22Rv1 (cell line): Measurements from ENCODE around the gene TPST2.

Experiments
- H3K27ac ChIP-seq: fragments of 450-650 bp; 2 replicates; pipeline ENCODE4 v1.5.1; 2017
- ZFX ChIP-seq: fragments of 450-650 bp; IDR thresholded peaks from 2 replicates; pipeline ENCODE4 v1.6.1; 2017; ENCODE audit warnings: antibody characterized with exemption, borderline replicate concordance
- TF ChIP-seq, protein P1 (sequence below): fragments of 450-650 bp; IDR thresholded peaks from 2 replicates; pipeline ENCODE4 v1.5.1; 2017; ENCODE audit warnings: mild to moderate bottlenecking

Gene TPST2

DNA sequence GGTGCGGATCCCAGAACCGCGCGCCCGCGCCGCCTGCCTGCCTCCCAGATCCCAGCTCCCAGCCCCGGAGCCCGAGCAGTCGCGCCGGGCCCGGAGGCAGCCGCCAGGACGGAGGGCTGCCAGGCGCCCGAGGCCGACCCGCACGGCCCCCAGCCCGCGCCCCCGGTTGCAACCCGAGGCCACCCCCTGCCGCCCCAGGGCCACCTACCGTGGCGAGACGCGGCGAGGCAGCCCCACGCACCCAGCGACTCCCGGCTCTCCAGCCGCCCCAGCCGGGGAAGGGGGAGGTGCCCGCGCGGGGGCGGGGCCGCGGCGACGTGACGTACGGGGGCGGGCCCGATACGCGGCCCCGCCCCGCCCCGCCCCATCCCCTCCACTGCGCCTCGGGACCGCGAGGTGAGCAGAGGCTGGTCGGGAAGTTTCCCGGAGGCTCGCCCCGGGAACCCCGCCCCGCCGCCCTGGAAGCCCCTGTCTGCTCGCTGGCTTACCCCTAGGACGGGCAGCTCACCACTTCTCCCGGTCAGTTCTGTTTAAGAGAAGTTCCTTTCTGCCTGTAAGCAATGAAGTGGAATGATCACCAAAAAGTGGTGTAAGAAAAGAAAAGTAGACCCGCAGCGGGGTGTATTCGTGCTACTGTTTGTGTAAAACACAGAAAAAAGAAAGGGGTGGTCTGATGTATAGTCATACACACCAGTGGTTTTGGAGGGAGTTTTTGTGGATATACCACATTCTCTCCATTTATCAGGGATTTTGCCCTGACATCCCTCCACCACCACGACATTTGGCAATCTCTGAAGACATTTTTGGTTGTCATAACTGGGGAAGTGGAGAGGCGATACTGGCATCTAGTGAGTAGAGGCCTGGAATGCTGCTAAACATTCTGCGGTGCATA lies at the start of gene TPST2:
TSS of gene TPST2 (minus strand) at position 288 of the 892 bp plus-strand sequence. CDS start 48,502 bp downstream, outside the sequence.
- H3K27ac ChIP-seq = no peak within 1 kb of the TSS
- TF ChIP-seq ZFX = no peak
- TF ChIP-seq, protein P1, sequence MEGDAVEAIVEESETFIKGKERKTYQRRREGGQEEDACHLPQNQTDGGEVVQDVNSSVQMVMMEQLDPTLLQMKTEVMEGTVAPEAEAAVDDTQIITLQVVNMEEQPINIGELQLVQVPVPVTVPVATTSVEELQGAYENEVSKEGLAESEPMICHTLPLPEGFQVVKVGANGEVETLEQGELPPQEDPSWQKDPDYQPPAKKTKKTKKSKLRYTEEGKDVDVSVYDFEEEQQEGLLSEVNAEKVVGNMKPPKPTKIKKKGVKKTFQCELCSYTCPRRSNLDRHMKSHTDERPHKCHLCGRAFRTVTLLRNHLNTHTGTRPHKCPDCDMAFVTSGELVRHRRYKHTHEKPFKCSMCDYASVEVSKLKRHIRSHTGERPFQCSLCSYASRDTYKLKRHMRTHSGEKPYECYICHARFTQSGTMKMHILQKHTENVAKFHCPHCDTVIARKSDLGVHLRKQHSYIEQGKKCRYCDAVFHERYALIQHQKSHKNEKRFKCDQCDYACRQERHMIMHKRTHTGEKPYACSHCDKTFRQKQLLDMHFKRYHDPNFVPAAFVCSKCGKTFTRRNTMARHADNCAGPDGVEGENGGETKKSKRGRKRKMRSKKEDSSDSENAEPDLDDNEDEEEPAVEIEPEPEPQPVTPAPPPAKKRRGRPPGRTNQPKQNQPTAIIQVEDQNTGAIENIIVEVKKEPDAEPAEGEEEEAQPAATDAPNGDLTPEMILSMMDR = no peak

DNA sequence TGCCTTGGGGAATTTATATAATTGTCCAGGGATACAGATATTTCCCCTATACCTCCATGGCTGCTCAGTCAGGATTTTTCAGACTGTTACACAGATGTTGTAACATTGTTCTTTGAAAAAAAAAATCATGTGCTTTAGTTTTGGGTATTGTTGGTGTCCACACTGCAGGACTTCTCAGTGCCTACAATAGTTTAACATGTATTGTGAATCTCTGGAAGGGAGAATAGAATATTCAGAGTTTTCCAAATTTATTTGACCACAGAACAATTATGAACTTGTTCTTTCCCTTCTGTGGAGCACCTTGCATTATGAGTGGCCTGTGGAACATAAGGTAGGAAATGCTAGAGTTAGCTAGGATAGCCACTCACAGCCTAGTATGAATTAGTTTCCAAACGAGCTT lies 46.4 kb upstream of the TPST2 start:
- no peak overlapping the region for H3K27ac ChIP-seq
- TF ChIP-seq, protein P1 = no peak
- TF ChIP-seq ZFX = no peak

DNA sequence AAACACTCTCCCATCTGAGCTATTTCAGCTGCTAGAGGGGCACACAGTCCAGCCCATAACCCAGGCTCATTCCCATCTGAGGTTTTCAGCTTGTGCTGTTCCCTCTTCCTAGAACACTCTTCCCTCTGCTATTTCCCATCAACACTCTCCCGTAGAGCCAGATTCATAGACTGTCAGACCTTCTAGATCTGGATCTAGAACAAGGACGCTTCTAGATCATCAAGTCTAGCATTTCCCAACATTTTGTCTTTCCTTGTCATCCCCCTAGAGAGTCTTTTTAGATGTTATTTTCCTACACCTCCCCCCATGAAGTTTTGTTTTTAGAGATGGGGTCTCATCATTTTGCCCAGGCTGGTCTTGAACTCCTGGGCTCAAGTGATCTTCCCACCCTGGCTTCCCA lies 45.2 kb upstream of the TPST2 start:
- H3K27ac ChIP-seq = no peak overlapping the region
- TF ChIP-seq ZFX = no peak
- TF ChIP-seq, protein P1 = no peak

DNA sequence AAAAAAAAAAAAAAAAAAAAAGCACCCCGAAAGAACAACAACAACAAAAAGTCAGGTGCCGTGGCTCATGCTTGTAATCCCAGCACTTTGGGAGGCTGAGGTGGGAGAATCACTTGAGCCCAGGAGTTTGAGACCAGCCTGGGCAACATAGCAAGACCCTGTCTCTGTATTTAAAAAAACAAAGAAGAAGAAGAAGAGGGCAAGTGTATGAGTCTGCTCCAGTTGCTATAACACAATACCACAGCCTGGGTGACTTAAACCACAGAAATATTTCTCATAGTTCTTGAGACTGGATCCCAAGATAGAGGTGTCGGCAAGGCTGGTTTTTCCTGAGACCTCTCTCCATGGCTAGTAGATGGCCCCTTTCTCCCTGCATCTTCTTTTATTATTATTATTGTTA lies 44.3 kb upstream of the TPST2 start:
- H3K27ac ChIP-seq = no peak overlapping the region
- TF ChIP-seq, protein P1 = no peak
- no peak for TF ChIP-seq ZFX

DNA sequence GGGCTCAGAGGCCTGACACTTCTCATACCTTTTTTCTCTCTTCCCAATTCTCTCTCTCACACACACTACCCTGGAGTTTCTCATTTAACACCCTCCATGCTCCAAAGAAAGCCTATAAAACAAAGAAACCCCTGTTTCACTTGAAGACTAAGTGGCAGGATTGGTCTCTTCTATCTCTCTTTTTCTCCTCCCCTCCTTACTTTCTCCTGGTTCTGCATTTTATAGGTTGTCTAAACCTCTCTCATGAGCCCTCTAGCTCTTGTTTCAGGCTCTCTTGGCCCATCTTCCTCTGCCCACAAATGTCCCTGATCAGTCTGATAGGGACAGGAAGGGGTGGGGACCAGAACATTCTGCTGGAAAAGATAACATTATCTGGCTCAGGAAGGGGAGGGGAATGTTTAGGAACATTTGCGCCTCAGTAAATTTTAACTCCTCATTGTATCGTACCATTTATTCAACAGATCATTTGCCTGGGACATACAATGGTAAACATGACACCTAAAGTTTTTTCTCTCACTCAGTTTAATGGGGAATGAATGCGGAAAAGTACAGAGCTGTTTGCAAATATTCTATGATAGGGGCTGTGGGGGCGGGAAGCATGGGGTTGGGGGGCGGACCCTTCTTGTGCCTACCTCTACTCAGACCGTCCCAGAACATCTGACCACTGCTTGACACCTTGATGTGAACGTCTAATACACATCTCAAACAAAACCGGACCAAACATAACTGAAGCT lies 42.7 kb upstream of the TPST2 start:
- no peak overlapping the region for H3K27ac ChIP-seq
- TF ChIP-seq, protein P1 = no peak
- no peak for TF ChIP-seq ZFX

DNA sequence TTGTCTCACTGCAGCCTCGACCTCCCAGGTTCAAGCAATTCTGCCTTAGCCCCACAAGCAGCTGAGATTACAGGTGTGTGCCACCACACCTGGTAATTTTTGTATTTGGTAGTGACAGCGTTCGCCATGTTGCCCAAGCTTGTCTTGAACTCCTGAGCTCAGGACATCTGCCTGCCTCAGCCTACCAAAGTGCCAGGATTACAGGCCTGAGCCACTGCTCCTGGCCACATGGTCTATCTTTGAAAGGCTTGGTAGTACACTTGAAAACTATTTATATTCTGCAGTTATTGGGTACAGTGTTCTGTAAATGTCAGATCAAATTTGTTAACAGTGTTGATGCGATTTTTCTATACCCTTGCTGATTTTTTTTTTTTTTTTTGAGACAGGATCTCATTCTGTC lies 41.4 kb upstream of the TPST2 start:
- TF ChIP-seq, protein P1 = no peak
- TF ChIP-seq ZFX = no peak
- H3K27ac ChIP-seq = no peak overlapping the region
